ENCODE results near the gene MACROH2A2. TPM values are rescaled to one million over a fixed set of nuclear protein-coding genes. Genes with fewer than 3 reads are reported as not detected.

Gene MACROH2A2
- total and polyA plus RNA-seq, 2 of the 13 experiments (the other 11 are each of a cell fraction or from before 2014, with no cell fraction given) = 9.8 to 43.1 TPM

GRCh38 chr10:70060389-70060788 lies 7.7 kb downstream of the MACROH2A2 start (continued):
- TF ChIP-seq, protein P1, sequence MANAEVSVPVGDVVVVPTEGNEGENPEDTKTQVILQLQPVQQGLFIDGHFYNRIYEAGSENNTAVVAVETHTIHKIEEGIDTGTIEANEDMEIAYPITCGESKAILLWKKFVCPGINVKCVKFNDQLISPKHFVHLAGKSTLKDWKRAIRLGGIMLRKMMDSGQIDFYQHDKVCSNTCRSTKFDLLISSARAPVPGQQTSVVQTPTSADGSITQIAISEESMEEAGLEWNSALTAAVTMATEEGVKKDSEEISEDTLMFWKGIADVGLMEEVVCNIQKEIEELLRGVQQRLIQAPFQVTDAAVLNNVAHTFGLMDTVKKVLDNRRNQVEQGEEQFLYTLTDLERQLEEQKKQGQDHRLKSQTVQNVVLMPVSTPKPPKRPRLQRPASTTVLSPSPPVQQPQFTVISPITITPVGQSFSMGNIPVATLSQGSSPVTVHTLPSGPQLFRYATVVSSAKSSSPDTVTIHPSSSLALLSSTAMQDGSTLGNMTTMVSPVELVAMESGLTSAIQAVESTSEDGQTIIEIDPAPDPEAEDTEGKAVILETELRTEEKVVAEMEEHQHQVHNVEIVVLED (CRISPR knock-in tag; IDR thresholded peaks at IDR 0.05; ENCODE audit: borderline replicate concordance) = no peak
- TF ChIP-seq, protein P2, sequence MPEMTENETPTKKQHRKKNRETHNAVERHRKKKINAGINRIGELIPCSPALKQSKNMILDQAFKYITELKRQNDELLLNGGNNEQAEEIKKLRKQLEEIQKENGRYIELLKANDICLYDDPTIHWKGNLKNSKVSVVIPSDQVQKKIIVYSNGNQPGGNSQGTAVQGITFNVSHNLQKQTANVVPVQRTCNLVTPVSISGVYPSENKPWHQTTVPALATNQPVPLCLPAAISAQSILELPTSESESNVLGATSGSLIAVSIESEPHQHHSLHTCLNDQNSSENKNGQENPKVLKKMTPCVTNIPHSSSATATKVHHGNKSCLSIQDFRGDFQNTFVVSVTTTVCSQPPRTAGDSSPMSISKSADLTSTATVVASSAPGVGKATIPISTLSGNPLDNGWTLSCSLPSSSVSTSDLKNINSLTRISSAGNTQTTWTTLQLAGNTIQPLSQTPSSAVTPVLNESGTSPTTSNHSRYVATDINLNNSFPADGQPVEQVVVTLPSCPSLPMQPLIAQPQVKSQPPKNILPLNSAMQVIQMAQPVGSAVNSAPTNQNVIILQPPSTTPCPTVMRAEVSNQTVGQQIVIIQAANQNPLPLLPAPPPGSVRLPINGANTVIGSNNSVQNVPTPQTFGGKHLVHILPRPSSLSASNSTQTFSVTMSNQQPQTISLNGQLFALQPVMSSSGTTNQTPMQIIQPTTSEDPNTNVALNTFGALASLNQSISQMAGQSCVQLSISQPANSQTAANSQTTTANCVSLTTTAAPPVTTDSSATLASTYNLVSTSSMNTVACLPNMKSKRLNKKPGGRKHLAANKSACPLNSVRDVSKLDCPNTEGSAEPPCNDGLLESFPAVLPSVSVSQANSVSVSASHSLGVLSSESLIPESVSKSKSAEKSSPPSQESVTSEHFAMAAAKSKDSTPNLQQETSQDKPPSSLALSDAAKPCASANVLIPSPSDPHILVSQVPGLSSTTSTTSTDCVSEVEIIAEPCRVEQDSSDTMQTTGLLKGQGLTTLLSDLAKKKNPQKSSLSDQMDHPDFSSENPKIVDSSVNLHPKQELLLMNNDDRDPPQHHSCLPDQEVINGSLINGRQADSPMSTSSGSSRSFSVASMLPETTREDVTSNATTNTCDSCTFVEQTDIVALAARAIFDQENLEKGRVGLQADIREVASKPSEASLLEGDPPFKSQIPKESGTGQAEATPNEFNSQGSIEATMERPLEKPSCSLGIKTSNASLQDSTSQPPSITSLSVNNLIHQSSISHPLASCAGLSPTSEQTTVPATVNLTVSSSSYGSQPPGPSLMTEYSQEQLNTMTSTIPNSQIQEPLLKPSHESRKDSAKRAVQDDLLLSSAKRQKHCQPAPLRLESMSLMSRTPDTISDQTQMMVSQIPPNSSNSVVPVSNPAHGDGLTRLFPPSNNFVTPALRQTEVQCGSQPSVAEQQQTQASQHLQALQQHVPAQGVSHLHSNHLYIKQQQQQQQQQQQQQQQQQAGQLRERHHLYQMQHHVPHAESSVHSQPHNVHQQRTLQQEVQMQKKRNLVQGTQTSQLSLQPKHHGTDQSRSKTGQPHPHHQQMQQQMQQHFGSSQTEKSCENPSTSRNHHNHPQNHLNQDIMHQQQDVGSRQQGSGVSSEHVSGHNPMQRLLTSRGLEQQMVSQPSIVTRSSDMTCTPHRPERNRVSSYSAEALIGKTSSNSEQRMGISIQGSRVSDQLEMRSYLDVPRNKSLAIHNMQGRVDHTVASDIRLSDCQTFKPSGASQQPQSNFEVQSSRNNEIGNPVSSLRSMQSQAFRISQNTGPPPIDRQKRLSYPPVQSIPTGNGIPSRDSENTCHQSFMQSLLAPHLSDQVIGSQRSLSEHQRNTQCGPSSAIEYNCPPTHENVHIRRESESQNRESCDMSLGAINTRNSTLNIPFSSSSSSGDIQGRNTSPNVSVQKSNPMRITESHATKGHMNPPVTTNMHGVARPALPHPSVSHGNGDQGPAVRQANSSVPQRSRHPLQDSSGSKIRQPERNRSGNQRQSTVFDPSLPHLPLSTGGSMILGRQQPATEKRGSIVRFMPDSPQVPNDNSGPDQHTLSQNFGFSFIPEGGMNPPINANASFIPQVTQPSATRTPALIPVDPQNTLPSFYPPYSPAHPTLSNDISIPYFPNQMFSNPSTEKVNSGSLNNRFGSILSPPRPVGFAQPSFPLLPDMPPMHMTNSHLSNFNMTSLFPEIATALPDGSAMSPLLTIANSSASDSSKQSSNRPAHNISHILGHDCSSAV (CRISPR knock-in tag; IDR thresholded peaks at IDR 0.05; ENCODE audit: borderline replicate concordance) = no peak
- TF ChIP-seq DPF2 (CRISPR knock-in tag; IDR thresholded peaks at IDR 0.05; ENCODE audit: borderline replicate concordance, low read depth) = no peak
- TF ChIP-seq, protein P3, sequence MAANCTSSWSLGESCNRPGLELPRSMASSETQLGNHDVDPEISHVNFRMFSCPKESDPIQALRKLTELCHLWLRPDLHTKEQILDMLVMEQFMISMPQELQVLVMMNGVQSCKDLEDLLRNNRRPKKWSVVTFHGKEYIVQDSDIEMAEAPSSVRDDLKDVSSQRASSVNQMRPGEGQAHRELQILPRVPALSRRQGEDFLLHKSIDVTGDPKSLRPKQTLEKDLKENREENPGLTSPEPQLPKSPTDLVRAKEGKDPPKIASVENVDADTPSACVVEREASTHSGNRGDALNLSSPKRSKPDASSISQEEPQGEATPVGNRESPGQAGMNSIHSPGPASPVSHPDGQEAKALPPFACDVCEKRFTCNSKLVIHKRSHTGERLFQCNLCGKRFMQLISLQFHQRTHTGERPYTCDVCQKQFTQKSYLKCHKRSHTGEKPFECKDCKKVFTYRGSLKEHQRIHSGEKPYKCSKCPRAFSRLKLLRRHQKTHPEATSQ (CRISPR knock-in tag; IDR thresholded peaks at IDR 0.05; ENCODE audit: borderline replicate concordance) = no peak
- no peak for TF ChIP-seq TOE1 (CRISPR knock-in tag; IDR thresholded peaks at IDR 0.05)
- TF ChIP-seq MAFF (IDR thresholded peaks at IDR 0.05; ENCODE audit: low read depth, low read length) = no peak
- TF ChIP-seq ZNF382 (CRISPR knock-in tag; IDR thresholded peaks at IDR 0.05; ENCODE audit: borderline replicate concordance) = no peak
- TF ChIP-seq HOXA7 (CRISPR knock-in tag; IDR thresholded peaks at IDR 0.05) = no peak
- TF ChIP-seq CBX2 (IDR thresholded peaks at IDR 0.05; ENCODE audit: low read depth, low read length) = no peak
- no peak for TF ChIP-seq CBX2 (CRISPR knock-in tag; IDR thresholded peaks at IDR 0.05; ENCODE audit: low read depth)
